Measurements from ENCODE around the gene KLLN. TPM values are rescaled to one million over a fixed set of nuclear protein-coding genes. Genes with fewer than 3 reads are reported as not detected.

Gene KLLN
- total RNA-seq, 4 donors from 2014 or later = 0.04 to 0.95 (median 0.40) TPM

GRCh38 chr10:87827681-87828080, 35.7 kb downstream of the KLLN start:
- no peak for DNase-seq (ENCODE audit: low spot score in 2 of 2)
- no peak for TF ChIP-seq POLR2A (IDR thresholded peaks at IDR 0.05)
- TF ChIP-seq, protein P1, sequence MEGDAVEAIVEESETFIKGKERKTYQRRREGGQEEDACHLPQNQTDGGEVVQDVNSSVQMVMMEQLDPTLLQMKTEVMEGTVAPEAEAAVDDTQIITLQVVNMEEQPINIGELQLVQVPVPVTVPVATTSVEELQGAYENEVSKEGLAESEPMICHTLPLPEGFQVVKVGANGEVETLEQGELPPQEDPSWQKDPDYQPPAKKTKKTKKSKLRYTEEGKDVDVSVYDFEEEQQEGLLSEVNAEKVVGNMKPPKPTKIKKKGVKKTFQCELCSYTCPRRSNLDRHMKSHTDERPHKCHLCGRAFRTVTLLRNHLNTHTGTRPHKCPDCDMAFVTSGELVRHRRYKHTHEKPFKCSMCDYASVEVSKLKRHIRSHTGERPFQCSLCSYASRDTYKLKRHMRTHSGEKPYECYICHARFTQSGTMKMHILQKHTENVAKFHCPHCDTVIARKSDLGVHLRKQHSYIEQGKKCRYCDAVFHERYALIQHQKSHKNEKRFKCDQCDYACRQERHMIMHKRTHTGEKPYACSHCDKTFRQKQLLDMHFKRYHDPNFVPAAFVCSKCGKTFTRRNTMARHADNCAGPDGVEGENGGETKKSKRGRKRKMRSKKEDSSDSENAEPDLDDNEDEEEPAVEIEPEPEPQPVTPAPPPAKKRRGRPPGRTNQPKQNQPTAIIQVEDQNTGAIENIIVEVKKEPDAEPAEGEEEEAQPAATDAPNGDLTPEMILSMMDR (IDR thresholded peaks at IDR 0.05) = no peak
- 91 to 96% methylated on average over 2 of the region's 2 CpGs for WGBS, 2 donors
- intact Hi-C loops (cut with DNase I; ENCODE audit: low total_unique reads) = no loop called here
- no peak overlapping the region for H3K4me3 ChIP-seq (ENCODE audit: low read depth, poor library complexity, severe bottlenecking)

GRCh38 chr10:87826653-87827052, 36.7 kb downstream of the KLLN start:
- no peak for TF ChIP-seq POLR2A (IDR thresholded peaks at IDR 0.05)
- TF ChIP-seq, protein P1 (IDR thresholded peaks at IDR 0.05) = no peak
- intact Hi-C loops (cut with DNase I; ENCODE audit: low total_unique reads) = no loop called here
- no peak for DNase-seq (ENCODE audit: low spot score in 2 of 2)
- H3K4me3 ChIP-seq (ENCODE audit: low read depth, poor library complexity, severe bottlenecking) = no peak overlapping the region

- 91 to 94% methylated on average over 6 of the region's 6 CpGs for WGBS, 2 donors
Measured at GRCh38 chr10:87819289-87819585, 44.1 kb downstream of the KLLN start.

DNA sequence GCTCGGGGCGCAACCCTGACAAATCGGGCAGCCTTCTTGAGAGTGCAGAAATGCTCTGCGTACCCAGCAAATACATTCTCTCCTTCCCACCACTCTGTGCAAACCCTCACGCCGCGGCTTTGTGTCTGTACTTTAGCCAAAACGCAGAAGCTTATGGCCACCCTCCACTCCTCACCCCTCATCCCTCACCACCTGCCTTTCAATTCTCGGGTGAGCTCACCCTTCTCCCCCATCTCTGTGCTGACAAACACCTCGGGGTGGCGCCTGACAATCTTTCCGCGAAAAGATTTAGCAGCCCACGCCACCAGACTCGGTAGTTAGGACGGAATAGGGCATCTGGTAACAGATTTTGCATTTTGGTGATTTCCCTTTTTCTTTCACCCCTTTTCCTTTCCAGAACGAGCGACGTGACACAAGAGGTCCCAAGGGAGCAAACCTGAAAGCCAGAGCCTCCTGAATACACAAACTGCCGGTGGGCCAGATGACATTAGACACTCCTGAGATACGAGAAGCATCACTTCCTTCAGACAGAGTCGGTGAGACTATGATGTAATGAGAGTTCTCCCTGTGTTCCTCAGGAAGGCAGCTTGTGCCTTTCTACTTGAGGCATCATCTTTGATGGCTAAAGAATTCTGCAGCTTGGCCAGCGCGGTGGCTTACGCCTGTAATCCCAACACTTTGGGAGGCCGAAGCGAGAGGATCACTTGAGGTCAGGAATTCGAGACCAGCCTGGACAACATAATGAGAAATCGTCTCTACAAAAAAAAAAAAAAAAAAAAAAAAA, 44.6 kb downstream of the KLLN start:
- intact Hi-C loops (cut with DNase I; ENCODE audit: low total_unique reads) = no loop called here
- TF ChIP-seq POLR2A (IDR thresholded peaks at IDR 0.05) = no peak
- TF ChIP-seq, protein P1 (IDR thresholded peaks at IDR 0.05) = no peak
- H3K4me3 ChIP-seq (ENCODE audit: low read depth, poor library complexity, severe bottlenecking) = peak overlapping the region; percentile 90
- WGBS, 2 donors = 18 to 22% methylated on average over 29 of the region's 29 CpGs
- no peak for DNase-seq (ENCODE audit: low spot score in 2 of 2)

More at GRCh38 chr10:87819289-87819585, 44.1 kb downstream of the KLLN start:
- no peak for DNase-seq (ENCODE audit: low spot score in 2 of 2)
- intact Hi-C loops (cut with DNase I; ENCODE audit: low total_unique reads) = no loop called here
- TF ChIP-seq POLR2A (IDR thresholded peaks at IDR 0.05) = no peak
- TF ChIP-seq, protein P1 (IDR thresholded peaks at IDR 0.05) = no peak
- H3K4me3 ChIP-seq (ENCODE audit: low read depth, poor library complexity, severe bottlenecking) = no peak overlapping the region

GRCh38 chr10:87817609-87818504, 45.5 kb downstream of the KLLN start, which contains the start of gene ATAD1:
Gene ATAD1, minus strand, starts transcription at chr10:87818226. Its CDS starts 3,627 bp downstream, at chr10:87814599.
- H3K4me3 ChIP-seq (ENCODE audit: low read depth, poor library complexity, severe bottlenecking) = peak within 1 kb of the TSS; percentile 90
- WGBS, 2 donors = 0 to 1% methylated on average over 47 to 60 of the region's 60 CpGs
- TF ChIP-seq POLR2A (IDR thresholded peaks at IDR 0.05) = no peak
- TF ChIP-seq, protein P1 (IDR thresholded peaks at IDR 0.05) = no peak
- intact Hi-C loops (cut with DNase I; ENCODE audit: low total_unique reads) = no loop called here
- DNase-seq (ENCODE audit: low spot score in 2 of 2) = peak; percentile 71 to 94
